HepG2 (cell line): ENCODE data around the gene GRM4.

Experiments
- CBX5 ChIP-seq: sonication (generic); formaldehyde crosslinking; IDR thresholded peaks from 2 replicates; pipeline ENCODE4 v1.4.0; 2020; ENCODE audit warnings: missing genetic modification reagents, borderline replicate concordance
- SATB2 ChIP-seq: sonication (generic); formaldehyde crosslinking; IDR thresholded peaks from 2 replicates; pipeline ENCODE4 v1.5.0; 2020; ENCODE audit warnings: missing genetic modification reagents
- TP53 ChIP-seq: sonication (generic); formaldehyde crosslinking; conservative IDR thresholded peaks from 2 replicates; pipeline ENCODE4 v1.4.0; 2020; ENCODE audit warnings: missing genetic modification reagents
- ZNF207 ChIP-seq: fragments of 450-650 bp; IDR thresholded peaks from 2 replicates; pipeline ENCODE4 v1.6.1; 2016; ENCODE audit warnings: antibody characterized with exemption, borderline replicate concordance

DNA sequence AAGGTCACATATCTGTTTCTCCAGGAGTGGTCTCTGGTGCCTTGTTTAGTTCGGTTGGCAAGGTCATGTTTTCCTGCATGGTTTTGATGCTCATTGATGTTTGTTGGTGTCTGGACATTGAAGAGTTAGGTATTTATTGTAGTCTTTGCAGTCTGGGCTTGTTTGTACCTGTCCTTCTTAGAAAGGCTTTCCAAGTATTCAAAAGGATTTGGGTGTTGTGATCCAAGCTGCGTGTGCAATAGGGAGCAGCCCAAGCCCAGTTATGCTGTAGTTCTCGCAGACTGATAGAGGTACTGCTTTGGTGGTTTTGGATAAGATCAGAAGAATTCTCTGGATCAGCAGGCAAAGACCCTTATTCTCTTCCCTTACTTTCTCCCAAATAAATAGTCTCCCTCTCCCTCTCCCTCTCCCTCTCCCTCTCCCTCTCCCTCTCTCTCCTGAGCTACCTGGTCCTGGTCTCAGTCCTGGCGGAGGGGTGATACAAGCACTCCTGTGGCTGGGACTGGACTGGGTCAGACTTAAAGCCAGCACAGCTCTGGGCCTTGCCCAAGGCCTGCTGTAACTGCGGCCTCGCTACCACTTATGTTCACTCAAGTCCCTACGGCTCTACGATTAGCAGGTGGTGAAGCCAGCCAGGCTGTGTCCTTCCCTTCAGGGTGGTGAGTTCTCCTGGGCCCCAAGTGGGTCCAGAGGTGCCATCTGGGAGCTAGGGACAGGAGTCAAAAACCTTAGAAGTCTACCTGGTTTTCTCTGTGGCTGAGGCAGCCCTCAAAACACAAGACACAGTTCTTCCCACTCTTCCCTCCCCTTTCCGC lies 27.3 kb upstream of the GRM4 start:
- no peak for TF ChIP-seq CBX5 (CRISPR knock-in tag)
- no peak for TF ChIP-seq ZNF207
- TF ChIP-seq SATB2, result no peak
- no peak for TF ChIP-seq TP53 (CRISPR knock-in tag)
